Neural cell (in vitro differentiated cells): ENCODE results near the gene NT5C. TPM values are rescaled to one million over a fixed set of nuclear protein-coding genes. Genes with fewer than 3 reads are reported as not detected.

Experiments used
- H2AFZ ChIP-seq: fragments of 200-600, 300-800 bp; sonication (generic), shearing (Covaris generic); 2 replicates; pipeline ENCODE4 v1.6.0; 2014; ENCODE audit warnings: low read depth, mild to moderate bottlenecking, antibody characterized with exemption, low read length, moderate library complexity
- H3F3A ChIP-seq: fragments of 200-600 bp; shearing (Covaris generic); 2 replicates; pipeline ENCODE4 v1.6.1; 2016; ENCODE audit warnings: mild to moderate bottlenecking, moderate library complexity, mixed read lengths, antibody characterized with exemption, low read length; ENCODE audit not compliant: insufficient read depth, poor library complexity, severe bottlenecking
- H3K27ac ChIP-seq: fragments of 200-600, 300-800 bp; sonication (generic), shearing (Covaris generic); 2 replicates; pipeline ENCODE4 v1.5.1; 2014; ENCODE audit warnings: mild to moderate bottlenecking, low read length, moderate library complexity
- H3K27me3 ChIP-seq: fragments of 300-800, 200-600 bp; sonication (generic), shearing (Covaris generic); 2 replicates; pipeline ENCODE4 v1.6.0; 2014; ENCODE audit warnings: mild to moderate bottlenecking, low read depth, low read length, moderate library complexity; ENCODE audit not compliant: insufficient read depth
- H3K36me3 ChIP-seq: fragments of 300-800, 200-600 bp; sonication (generic), shearing (Covaris generic); 2 replicates; pipeline ENCODE4 v1.5.1; 2014; ENCODE audit warnings: mild to moderate bottlenecking, antibody characterized with exemption, low read length, moderate library complexity; ENCODE audit not compliant: insufficient read depth
- H3K4me2 ChIP-seq: fragments of 300-800, 200-600 bp; sonication (generic), shearing (Covaris generic); 2 replicates; pipeline ENCODE4 v1.6.0; 2014; ENCODE audit warnings: mild to moderate bottlenecking, low read length
- H3K4me3 ChIP-seq: fragments of 300-800, 200-600 bp; sonication (generic), shearing (Covaris generic); 2 replicates; pipeline ENCODE4 v1.5.1; 2014; ENCODE audit warnings: mild to moderate bottlenecking, low read length, moderate library complexity
- H3K79me2 ChIP-seq: fragments of 200-600 bp; shearing (Covaris generic); replicated peaks from 2 replicates; pipeline ENCODE4 v1.6.0; 2014; ENCODE audit warnings: mild to moderate bottlenecking, low read length, moderate library complexity; ENCODE audit not compliant: insufficient read depth
- H3K9ac ChIP-seq: fragments of 300-800, 200-600 bp; sonication (generic), shearing (Covaris generic); 2 replicates; pipeline ENCODE4 v1.6.1; 2016; ENCODE audit warnings: mild to moderate bottlenecking, low read length, mixed read lengths
- H3K9me2 ChIP-seq: fragments of 200-600 bp; shearing (Covaris generic); 2 replicates; pipeline ENCODE4 v1.6.1; 2016; ENCODE audit warnings: mild to moderate bottlenecking, low read length, mixed read lengths; ENCODE audit not compliant: insufficient read depth
- H3K9me3 ChIP-seq: fragments of 200-600, 300-800 bp; sonication (generic), shearing (Covaris generic); 2 replicates; pipeline ENCODE4 v1.6.1; 2016; ENCODE audit warnings: mild to moderate bottlenecking, mixed run types, low read length, moderate library complexity, mixed read lengths
- H4K20me1 ChIP-seq: fragments of 200-600 bp; shearing (Covaris generic); 2 replicates; pipeline ENCODE4 v1.6.1; 2016; ENCODE audit warnings: mild to moderate bottlenecking, mixed run types; ENCODE audit not compliant: insufficient read depth
- EP300 ChIP-seq: fragments of 450-650 bp; conservative IDR thresholded peaks from 2 replicates; pipeline ENCODE4 v1.6.1; 2014; ENCODE audit warnings: antibody characterized with exemption, mild to moderate bottlenecking, moderate library complexity; ENCODE audit not compliant: poor library complexity, severe bottlenecking
- MXI1 ChIP-seq: fragments of 450-650 bp; conservative IDR thresholded peaks from 2 replicates; pipeline ENCODE4 v1.6.1; 2014; ENCODE audit warnings: antibody characterized with exemption, mild to moderate bottlenecking; ENCODE audit not compliant: poor library complexity, severe bottlenecking
- POLR2AphosphoS5 ChIP-seq: IDR thresholded peaks from 2 replicates; pipeline ENCODE4 v1.6.1; 2012
- RAD21 ChIP-seq: fragments of 450-650 bp; conservative IDR thresholded peaks from 2 replicates; pipeline ENCODE4 v1.6.1; 2014; ENCODE audit warnings: antibody characterized with exemption, mild to moderate bottlenecking, moderate library complexity
- SMC3 ChIP-seq: fragments of 450-650 bp; conservative IDR thresholded peaks from 2 replicates; pipeline ENCODE4 v1.6.1; 2014; ENCODE audit warnings: antibody characterized with exemption, mild to moderate bottlenecking, moderate library complexity; ENCODE audit not compliant: poor library complexity
- TAF1 ChIP-seq: IDR thresholded peaks from 2 replicates; pipeline ENCODE4 v1.6.1; 2012; ENCODE audit warnings: low read depth
- polyA plus RNA-seq: library from polyadenylated mRNA; depleted of rRNA; stranded (reverse); fragments of >200 nt; gene quantifications from 2 replicates; pipeline ENCODE4 v1.2.3, GENCODE V29; 2014
- TF ChIP-seq, protein P1 (sequence below): fragments of 450-650 bp; IDR thresholded peaks from 2 replicates; pipeline ENCODE4 v1.5.1; 2014; ENCODE audit warnings: antibody characterized with exemption, mild to moderate bottlenecking, moderate library complexity; ENCODE audit not compliant: poor library complexity, severe bottlenecking
- TF ChIP-seq, protein P2 (sequence below): IDR thresholded peaks from 2 replicates; pipeline ENCODE4 v1.6.1; 2012; ENCODE audit warnings: borderline replicate concordance

The NT5C gene
- polyA plus RNA-seq, 1 donor from 2014 or later = 58.7 TPM

DNA sequence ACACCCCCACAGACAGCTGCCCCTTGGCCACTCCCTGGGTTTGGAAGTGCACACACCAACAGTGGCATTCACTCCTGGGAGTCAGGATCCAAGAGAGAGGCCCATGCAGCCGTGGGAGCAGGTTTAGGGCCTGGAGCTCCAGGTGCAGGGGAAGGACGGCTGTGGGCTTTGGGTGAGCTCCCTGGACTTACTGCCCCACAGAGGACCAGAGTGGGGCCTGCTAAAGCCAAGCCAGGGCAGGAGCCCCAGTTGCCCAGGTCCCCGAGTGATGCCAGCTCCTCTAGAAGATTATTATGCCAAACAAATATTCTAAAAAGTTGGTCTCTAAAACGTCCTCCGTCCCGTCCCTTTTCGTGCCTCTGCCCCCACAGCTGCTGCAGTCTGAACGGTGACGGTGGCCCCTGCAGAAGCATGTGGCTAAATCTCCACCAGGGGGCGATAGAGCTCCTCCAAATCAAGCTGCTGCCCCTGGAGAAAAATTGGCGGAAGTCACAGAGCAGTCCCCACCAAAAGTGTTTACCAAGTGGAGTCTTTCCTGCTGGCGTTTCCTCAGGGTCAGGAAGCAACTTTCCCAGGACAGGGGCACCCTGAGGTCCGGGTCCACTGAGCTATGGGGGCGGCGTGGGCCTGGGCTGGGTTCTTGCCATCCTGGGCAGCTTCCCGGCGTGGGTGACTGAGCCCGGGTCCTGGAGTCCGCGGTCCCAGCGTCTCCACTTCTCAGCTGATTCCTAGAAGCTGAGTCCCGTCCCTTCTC lies 17.6 kb downstream of the NT5C start:
- TF ChIP-seq SMC3 (peak; percentile 80), RAD21 (peak; percentile 80), TAF1 (no peak), EP300 (no peak)
- TF ChIP-seq, protein P1, sequence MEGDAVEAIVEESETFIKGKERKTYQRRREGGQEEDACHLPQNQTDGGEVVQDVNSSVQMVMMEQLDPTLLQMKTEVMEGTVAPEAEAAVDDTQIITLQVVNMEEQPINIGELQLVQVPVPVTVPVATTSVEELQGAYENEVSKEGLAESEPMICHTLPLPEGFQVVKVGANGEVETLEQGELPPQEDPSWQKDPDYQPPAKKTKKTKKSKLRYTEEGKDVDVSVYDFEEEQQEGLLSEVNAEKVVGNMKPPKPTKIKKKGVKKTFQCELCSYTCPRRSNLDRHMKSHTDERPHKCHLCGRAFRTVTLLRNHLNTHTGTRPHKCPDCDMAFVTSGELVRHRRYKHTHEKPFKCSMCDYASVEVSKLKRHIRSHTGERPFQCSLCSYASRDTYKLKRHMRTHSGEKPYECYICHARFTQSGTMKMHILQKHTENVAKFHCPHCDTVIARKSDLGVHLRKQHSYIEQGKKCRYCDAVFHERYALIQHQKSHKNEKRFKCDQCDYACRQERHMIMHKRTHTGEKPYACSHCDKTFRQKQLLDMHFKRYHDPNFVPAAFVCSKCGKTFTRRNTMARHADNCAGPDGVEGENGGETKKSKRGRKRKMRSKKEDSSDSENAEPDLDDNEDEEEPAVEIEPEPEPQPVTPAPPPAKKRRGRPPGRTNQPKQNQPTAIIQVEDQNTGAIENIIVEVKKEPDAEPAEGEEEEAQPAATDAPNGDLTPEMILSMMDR = peak; percentile 87
- TF ChIP-seq, protein P2, sequence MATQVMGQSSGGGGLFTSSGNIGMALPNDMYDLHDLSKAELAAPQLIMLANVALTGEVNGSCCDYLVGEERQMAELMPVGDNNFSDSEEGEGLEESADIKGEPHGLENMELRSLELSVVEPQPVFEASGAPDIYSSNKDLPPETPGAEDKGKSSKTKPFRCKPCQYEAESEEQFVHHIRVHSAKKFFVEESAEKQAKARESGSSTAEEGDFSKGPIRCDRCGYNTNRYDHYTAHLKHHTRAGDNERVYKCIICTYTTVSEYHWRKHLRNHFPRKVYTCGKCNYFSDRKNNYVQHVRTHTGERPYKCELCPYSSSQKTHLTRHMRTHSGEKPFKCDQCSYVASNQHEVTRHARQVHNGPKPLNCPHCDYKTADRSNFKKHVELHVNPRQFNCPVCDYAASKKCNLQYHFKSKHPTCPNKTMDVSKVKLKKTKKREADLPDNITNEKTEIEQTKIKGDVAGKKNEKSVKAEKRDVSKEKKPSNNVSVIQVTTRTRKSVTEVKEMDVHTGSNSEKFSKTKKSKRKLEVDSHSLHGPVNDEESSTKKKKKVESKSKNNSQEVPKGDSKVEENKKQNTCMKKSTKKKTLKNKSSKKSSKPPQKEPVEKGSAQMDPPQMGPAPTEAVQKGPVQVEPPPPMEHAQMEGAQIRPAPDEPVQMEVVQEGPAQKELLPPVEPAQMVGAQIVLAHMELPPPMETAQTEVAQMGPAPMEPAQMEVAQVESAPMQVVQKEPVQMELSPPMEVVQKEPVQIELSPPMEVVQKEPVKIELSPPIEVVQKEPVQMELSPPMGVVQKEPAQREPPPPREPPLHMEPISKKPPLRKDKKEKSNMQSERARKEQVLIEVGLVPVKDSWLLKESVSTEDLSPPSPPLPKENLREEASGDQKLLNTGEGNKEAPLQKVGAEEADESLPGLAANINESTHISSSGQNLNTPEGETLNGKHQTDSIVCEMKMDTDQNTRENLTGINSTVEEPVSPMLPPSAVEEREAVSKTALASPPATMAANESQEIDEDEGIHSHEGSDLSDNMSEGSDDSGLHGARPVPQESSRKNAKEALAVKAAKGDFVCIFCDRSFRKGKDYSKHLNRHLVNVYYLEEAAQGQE = no peak
- Histone ChIP-seq H4K20me1 (no peaks in the 10 kb centered on the region), H3K4me3 (no peak overlapping the region), H3K27ac (no peak overlapping the region), H3K9ac (no peak overlapping the region), H3K4me2 (no peak overlapping the region), H3K36me3 (no peaks in the 10 kb centered on the region), H3F3A (no peaks in the 10 kb centered on the region), H3K27me3 (no peaks in the 10 kb centered on the region), H2AFZ (no peak overlapping the region), H3K79me2 (peaks cover 9% of the 10 kb centered on the region), H3K9me3 (no peaks in the 10 kb centered on the region), H3K9me2 (no peaks in the 10 kb centered on the region)

DNA sequence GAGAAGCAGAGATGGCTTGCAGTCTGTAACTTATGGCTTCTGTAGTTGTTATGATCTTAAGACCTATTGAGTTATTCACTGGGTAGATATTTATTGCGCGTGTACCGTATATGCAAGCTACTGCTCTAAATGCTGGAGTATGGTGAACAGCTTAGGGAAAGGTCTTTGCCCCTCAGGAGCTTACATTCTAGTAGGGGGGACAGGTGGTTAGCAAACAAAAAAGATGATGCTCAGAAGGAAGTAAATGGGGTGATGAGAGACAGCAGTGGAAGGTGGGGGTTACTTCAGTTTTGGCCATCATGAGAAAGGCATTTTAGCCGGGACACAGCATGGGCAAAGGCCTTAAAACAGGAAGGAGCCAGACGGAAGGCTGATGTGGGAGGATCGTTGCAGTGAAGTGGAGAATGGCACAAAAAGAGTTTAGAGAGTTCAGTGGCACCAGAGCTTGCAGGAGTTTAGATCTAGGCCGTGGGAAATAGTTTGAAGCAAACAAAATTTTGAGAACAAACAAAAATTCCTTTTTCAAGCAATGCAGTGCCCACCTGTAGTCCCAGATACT lies 19.7 kb downstream of the NT5C start:
- H3K4me3 ChIP-seq = no peak overlapping the region
- H3K79me2 ChIP-seq = peaks cover 9% of the 10 kb centered on the region
- H4K20me1 ChIP-seq = no peaks in the 10 kb centered on the region
- H3K27ac ChIP-seq = no peak overlapping the region
- H3F3A ChIP-seq = no peaks in the 10 kb centered on the region
- TF ChIP-seq SMC3 = no peak
- no peak for TF ChIP-seq EP300
- no peak for TF ChIP-seq TAF1
- TF ChIP-seq MXI1 = no peak
- TF ChIP-seq POLR2AphosphoS5 = no peak
- TF ChIP-seq, protein P2 = no peak
- no peaks in the 10 kb centered on the region for H3K36me3 ChIP-seq
- no peaks in the 10 kb centered on the region for H3K27me3 ChIP-seq
- H2AFZ ChIP-seq = no peak overlapping the region
- H3K9me3 ChIP-seq = no peaks in the 10 kb centered on the region
- H3K4me2 ChIP-seq = no peak overlapping the region
- no peaks in the 10 kb centered on the region for H3K9me2 ChIP-seq
- no peak overlapping the region for H3K9ac ChIP-seq
